ENCODE data around the gene TP53I13.

DNA sequence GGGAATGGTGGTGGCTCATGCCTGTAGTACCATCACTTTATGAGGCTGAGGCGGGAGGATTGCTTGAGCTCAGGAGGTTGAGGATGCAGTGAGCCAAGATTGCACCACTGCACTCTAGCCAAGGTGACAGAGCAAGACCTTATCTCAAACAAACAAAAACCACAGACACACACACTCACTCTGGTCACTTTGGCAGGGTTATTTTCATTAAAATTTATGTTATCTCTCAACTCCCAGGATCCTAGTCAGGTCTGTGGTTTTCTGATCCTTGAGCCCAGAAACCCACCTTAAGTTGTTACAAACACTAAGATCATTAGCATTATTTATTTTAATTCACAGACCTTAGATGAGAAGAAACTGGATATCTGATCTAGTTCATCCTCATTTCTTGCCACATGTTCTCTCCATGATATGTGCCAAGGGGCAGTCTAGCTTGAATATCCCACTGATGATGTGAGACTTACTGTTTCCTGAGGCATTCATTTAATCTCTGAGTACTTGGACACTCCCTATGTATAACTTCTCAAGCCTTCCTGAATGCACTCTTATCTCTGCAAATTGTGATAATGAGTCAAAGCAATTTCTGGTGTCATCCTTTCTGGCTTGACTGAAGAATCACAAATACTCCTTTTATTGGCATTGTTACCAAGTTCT lies 11.3 kb upstream of the TP53I13 start:
- TF ChIP-seq, protein P1, sequence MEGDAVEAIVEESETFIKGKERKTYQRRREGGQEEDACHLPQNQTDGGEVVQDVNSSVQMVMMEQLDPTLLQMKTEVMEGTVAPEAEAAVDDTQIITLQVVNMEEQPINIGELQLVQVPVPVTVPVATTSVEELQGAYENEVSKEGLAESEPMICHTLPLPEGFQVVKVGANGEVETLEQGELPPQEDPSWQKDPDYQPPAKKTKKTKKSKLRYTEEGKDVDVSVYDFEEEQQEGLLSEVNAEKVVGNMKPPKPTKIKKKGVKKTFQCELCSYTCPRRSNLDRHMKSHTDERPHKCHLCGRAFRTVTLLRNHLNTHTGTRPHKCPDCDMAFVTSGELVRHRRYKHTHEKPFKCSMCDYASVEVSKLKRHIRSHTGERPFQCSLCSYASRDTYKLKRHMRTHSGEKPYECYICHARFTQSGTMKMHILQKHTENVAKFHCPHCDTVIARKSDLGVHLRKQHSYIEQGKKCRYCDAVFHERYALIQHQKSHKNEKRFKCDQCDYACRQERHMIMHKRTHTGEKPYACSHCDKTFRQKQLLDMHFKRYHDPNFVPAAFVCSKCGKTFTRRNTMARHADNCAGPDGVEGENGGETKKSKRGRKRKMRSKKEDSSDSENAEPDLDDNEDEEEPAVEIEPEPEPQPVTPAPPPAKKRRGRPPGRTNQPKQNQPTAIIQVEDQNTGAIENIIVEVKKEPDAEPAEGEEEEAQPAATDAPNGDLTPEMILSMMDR (IDR thresholded peaks at IDR 0.05 in 8 of 11, conservative IDR thresholded peaks at IDR 0.05 in 3 of 11): no peak
- no peak for TF ChIP-seq POLR2A (IDR thresholded peaks at IDR 0.05)

Data from spleen (tissue), 7 donors.